ENCODE data around the gene MCRS1. TPM values are rescaled to one million over a fixed set of nuclear protein-coding genes. Genes with fewer than 3 reads are reported as not detected.

MCRS1 gene
- total RNA-seq, 2 donors from 2014 or later, result 46.6 TPM

GRCh38 chr12:49598527-49598926 lies 30.6 kb upstream of the MCRS1 start:
- Histone ChIP-seq H3K9me3 (no peaks in the 10 kb centered on the region), H3K4me1 (ENCODE audit: control insufficient read depth in 1 of 2, low read depth in 2 of 2) (no peaks in the 10 kb centered on the region), H3K4me3 (no peak overlapping the region), H3K27me3 (replicated peaks; ENCODE audit: insufficient read depth) (no peaks in the 10 kb centered on the region), H3K27ac (no peak overlapping the region), H3K36me3 (no peaks in the 10 kb centered on the region)
- ATAC-seq (ENCODE audit: insufficient number of reproducible peaks, low FRiP score, low read depth) (no peak), DNase-seq (ENCODE audit: low spot score) (no peak)
- no peak for TF ChIP-seq CTCF (IDR thresholded peaks at IDR 0.05)

- ATAC-seq (ENCODE audit: insufficient number of reproducible peaks, low FRiP score, low read depth) (no peak), DNase-seq (ENCODE audit: low spot score) (no peak)
- H3K4me1 ChIP-seq (ENCODE audit: control insufficient read depth in 1 of 2, low read depth in 2 of 2), result no peaks in the 10 kb centered on the region
- no peak overlapping the region for H3K4me3 ChIP-seq
- no peak for TF ChIP-seq CTCF (IDR thresholded peaks at IDR 0.05)
- H3K27ac ChIP-seq, result no peak overlapping the region
- H3K9me3 ChIP-seq, result no peaks in the 10 kb centered on the region
- no peaks in the 10 kb centered on the region for H3K36me3 ChIP-seq
- H3K27me3 ChIP-seq (replicated peaks; ENCODE audit: insufficient read depth), result no peaks in the 10 kb centered on the region
Observed at GRCh38 chr12:49588721-49589516, 21.0 kb upstream of the MCRS1 start.

- no peaks in the 10 kb centered on the region for H3K36me3 ChIP-seq
- H3K4me3 ChIP-seq, result no peak overlapping the region
- H3K4me1 ChIP-seq (ENCODE audit: control insufficient read depth in 1 of 2, low read depth in 2 of 2), result no peaks in the 10 kb centered on the region
- TF ChIP-seq CTCF (IDR thresholded peaks at IDR 0.05), result no peak
- DNase-seq (ENCODE audit: low spot score) (no peak), ATAC-seq (ENCODE audit: insufficient number of reproducible peaks, low FRiP score, low read depth) (no peak)
- no peaks in the 10 kb centered on the region for H3K27me3 ChIP-seq (replicated peaks; ENCODE audit: insufficient read depth)
- H3K27ac ChIP-seq, result no peak overlapping the region
- no peaks in the 10 kb centered on the region for H3K9me3 ChIP-seq
Observed at GRCh38 chr12:49588281-49588680, 20.3 kb upstream of the MCRS1 start.

GRCh38 chr12:49587174-49587908 lies 19.4 kb upstream of the MCRS1 start:
- TF ChIP-seq CTCF (IDR thresholded peaks at IDR 0.05), result no peak
- H3K27me3 ChIP-seq (replicated peaks; ENCODE audit: insufficient read depth), result no peaks in the 10 kb centered on the region
- H3K36me3 ChIP-seq, result no peaks in the 10 kb centered on the region
- no peak for ATAC-seq (ENCODE audit: insufficient number of reproducible peaks, low FRiP score, low read depth)
- no peak for DNase-seq (ENCODE audit: low spot score)
- peaks cover 0 to 3% of the 10 kb centered on the region in 2 donors for H3K4me1 ChIP-seq (ENCODE audit: control insufficient read depth in 1 of 2, low read depth in 2 of 2)
- no peak overlapping the region for H3K4me3 ChIP-seq
- no peak overlapping the region for H3K27ac ChIP-seq
- H3K9me3 ChIP-seq, result no peaks in the 10 kb centered on the region
